Measurements from ENCODE around the gene STYXL2.

STYXL2 gene

DNA sequence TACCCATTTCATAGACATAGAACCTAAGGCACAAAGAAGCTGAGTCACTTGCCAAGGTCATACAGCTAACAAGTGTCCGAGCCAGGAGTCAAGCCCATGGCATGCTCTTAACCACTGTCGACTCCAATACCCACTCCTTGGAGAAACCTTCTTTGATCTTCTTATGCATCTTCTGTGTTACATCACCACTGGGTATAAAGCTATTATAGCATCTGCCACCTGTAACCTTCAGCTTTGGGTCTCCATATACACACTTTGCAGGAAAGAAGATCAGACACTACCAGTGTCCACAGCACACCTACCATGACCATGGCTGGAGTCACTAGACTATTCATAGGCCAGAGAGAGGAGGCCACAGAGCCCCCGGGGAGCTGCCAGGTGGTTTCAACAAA, 32.8 kb upstream of the STYXL2 start:
- no peak overlapping the region for H3K4me3 ChIP-seq (ENCODE audit: low read depth, low read length)
- TF ChIP-seq MYC (IDR thresholded peaks at IDR 0.05; ENCODE audit: low read depth, low read length) = no peak
- TF ChIP-seq POLR2A (IDR thresholded peaks at IDR 0.05; ENCODE audit: extremely low read depth, insufficient read length) = no peak
- no peak for TF ChIP-seq CTCF (IDR thresholded peaks at IDR 0.05; ENCODE audit: low read depth, low read length)
- no peak for TF ChIP-seq MAX (IDR thresholded peaks at IDR 0.05; ENCODE audit: low read depth, low read length)
- DNase-seq (ENCODE audit: low read depth) = no peak

DNA sequence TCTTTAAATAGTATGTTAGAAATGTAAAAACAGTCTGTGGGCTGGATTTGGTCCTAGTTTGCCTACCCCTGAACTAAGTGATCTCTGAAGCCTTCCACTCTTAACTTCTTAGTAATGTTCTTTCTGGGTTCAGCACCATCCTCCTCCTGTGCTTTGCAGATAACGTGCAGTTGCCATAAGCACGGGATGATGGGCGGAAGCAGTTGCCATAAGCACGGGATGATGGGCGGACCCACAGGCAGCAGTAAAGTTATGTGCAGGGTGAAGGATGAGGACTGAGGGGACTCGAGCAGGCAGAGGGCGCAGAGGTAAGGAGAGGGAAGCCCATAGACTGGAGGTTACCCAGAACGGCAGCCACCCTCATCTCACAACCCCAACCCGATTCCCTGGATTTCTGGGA, 29.3 kb upstream of the STYXL2 start:
- DNase-seq (ENCODE audit: low read depth) = no peak
- TF ChIP-seq CTCF (IDR thresholded peaks at IDR 0.05; ENCODE audit: low read depth, low read length) (no peak), POLR2A (IDR thresholded peaks at IDR 0.05; ENCODE audit: extremely low read depth, insufficient read length) (no peak), MYC (IDR thresholded peaks at IDR 0.05; ENCODE audit: low read depth, low read length) (no peak), MAX (IDR thresholded peaks at IDR 0.05; ENCODE audit: low read depth, low read length) (no peak)
- no peak overlapping the region for H3K4me3 ChIP-seq (ENCODE audit: low read depth, low read length)

DNA sequence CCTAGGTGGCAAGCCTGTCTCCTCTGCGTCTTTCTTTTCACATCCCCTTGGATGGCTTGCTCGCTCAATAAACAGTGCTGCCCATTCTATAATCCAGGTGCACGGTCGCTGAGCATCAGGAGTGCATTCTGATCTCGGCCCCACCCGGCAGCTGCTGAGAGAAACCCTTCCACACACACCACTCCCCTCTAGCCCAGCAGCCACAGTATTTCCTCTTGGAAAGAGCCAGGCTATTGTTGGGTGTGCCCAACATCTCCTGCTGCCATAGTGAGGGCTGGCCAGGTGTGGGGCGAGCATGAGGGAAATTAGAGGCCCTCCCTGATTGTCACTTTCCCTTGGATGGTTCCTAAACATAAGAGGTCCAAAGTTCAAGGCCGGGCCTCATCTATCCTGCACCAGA, 28.4 kb upstream of the STYXL2 start:
- H3K4me3 ChIP-seq (ENCODE audit: low read depth, low read length) = no peak overlapping the region
- no peak for DNase-seq (ENCODE audit: low read depth)
- TF ChIP-seq MYC (IDR thresholded peaks at IDR 0.05; ENCODE audit: low read depth, low read length) = no peak
- TF ChIP-seq MAX (IDR thresholded peaks at IDR 0.05; ENCODE audit: low read depth, low read length) = no peak
- no peak for TF ChIP-seq CTCF (IDR thresholded peaks at IDR 0.05; ENCODE audit: low read depth, low read length)
- no peak for TF ChIP-seq POLR2A (IDR thresholded peaks at IDR 0.05; ENCODE audit: extremely low read depth, insufficient read length)

GRCh38 chr1:167066333-167067122, 27.3 kb upstream of the STYXL2 start:
- H3K4me3 ChIP-seq (ENCODE audit: low read depth, low read length) = no peak overlapping the region
- TF ChIP-seq MYC (IDR thresholded peaks at IDR 0.05; ENCODE audit: low read depth, low read length) (no peak), POLR2A (IDR thresholded peaks at IDR 0.05; ENCODE audit: extremely low read depth, insufficient read length) (no peak), MAX (IDR thresholded peaks at IDR 0.05; ENCODE audit: low read depth, low read length) (peak; percentile 47; the same call in 1 of the 2 replicates), CTCF (IDR thresholded peaks at IDR 0.05; ENCODE audit: low read depth, low read length) (peak; percentile 87)

GRCh38 chr1:167067904-167068303, 26.0 kb upstream of the STYXL2 start:
- no peak for DNase-seq (ENCODE audit: low read depth)
- no peak overlapping the region for H3K4me3 ChIP-seq (ENCODE audit: low read depth, low read length)
- TF ChIP-seq MYC (IDR thresholded peaks at IDR 0.05; ENCODE audit: low read depth, low read length) (no peak), CTCF (IDR thresholded peaks at IDR 0.05; ENCODE audit: low read depth, low read length) (no peak), MAX (IDR thresholded peaks at IDR 0.05; ENCODE audit: low read depth, low read length) (no peak), POLR2A (IDR thresholded peaks at IDR 0.05; ENCODE audit: extremely low read depth, insufficient read length) (no peak)

More at GRCh38 chr1:167066333-167067122, 27.3 kb upstream of the STYXL2 start:
- DNase-seq (ENCODE audit: low read depth) = peak; percentile 67
